BE2C (cell line): ENCODE data around the gene COASY.

Experiments
- DNase-seq: peaks from one replicate; pipeline ENCODE4 v3.0.0-alpha.2; 2020
- H3K27me3 ChIP-seq: fragments of 250-450 bp; sonication (Bioruptor Pico); 2 replicates; pipeline ENCODE4 v1.5.1; 2020; ENCODE audit warnings: mild to moderate bottlenecking
- H3K36me3 ChIP-seq: fragments of 250-450 bp; sonication (Bioruptor Pico); 2 replicates; pipeline ENCODE4 v1.5.1; 2020; ENCODE audit warnings: mild to moderate bottlenecking
- H3K4me1 ChIP-seq: fragments of 250-450 bp; sonication (Bioruptor Pico); 2 replicates; pipeline ENCODE4 v1.5.1; 2020
- H3K4me3 ChIP-seq: 2 replicates; pipeline ENCODE4 v1.5.1; 2011; ENCODE audit warnings: low read depth, low read length
- H3K9me3 ChIP-seq: fragments of 250-450 bp; sonication (Bioruptor Pico); 2 replicates; pipeline ENCODE4 v1.5.1; 2020
- TF ChIP-seq, protein P1 (sequence below): IDR thresholded peaks from 2 replicates; pipeline ENCODE4 v1.5.1; 2012; ENCODE audit warnings: mild to moderate bottlenecking, low read depth, low read length

The COASY gene

GRCh38 chr17:42584880-42585279 lies 22.9 kb downstream of the COASY start:
- no peak for DNase-seq
- Histone ChIP-seq H3K4me1 (no peaks in the 10 kb centered on the region), H3K27me3 (no peaks in the 10 kb centered on the region), H3K36me3 (peaks cover 51% of the 10 kb centered on the region), H3K4me3 (no peak overlapping the region), H3K9me3 (no peaks in the 10 kb centered on the region)
- TF ChIP-seq, protein P1, sequence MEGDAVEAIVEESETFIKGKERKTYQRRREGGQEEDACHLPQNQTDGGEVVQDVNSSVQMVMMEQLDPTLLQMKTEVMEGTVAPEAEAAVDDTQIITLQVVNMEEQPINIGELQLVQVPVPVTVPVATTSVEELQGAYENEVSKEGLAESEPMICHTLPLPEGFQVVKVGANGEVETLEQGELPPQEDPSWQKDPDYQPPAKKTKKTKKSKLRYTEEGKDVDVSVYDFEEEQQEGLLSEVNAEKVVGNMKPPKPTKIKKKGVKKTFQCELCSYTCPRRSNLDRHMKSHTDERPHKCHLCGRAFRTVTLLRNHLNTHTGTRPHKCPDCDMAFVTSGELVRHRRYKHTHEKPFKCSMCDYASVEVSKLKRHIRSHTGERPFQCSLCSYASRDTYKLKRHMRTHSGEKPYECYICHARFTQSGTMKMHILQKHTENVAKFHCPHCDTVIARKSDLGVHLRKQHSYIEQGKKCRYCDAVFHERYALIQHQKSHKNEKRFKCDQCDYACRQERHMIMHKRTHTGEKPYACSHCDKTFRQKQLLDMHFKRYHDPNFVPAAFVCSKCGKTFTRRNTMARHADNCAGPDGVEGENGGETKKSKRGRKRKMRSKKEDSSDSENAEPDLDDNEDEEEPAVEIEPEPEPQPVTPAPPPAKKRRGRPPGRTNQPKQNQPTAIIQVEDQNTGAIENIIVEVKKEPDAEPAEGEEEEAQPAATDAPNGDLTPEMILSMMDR: no peak

- H3K36me3 ChIP-seq: peaks cover 56% of the 10 kb centered on the region
- TF ChIP-seq, protein P1: no peak
- no peaks in the 10 kb centered on the region for H3K27me3 ChIP-seq
- H3K4me1 ChIP-seq: no peaks in the 10 kb centered on the region
- no peak overlapping the region for H3K4me3 ChIP-seq
- DNase-seq: no peak
- H3K9me3 ChIP-seq: no peaks in the 10 kb centered on the region
These were observed 23.4 kb downstream of the COASY start for GRCh38 chr17:42585353-42585752.

- no peak for DNase-seq
- TF ChIP-seq, protein P1: no peak
- Histone ChIP-seq H3K27me3 (no peaks in the 10 kb centered on the region), H3K9me3 (no peaks in the 10 kb centered on the region), H3K4me3 (no peak overlapping the region), H3K4me1 (no peaks in the 10 kb centered on the region), H3K36me3 (peaks cover 66% of the 10 kb centered on the region)
These were observed 24.7 kb downstream of the COASY start for GRCh38 chr17:42586514-42587230.

DNA sequence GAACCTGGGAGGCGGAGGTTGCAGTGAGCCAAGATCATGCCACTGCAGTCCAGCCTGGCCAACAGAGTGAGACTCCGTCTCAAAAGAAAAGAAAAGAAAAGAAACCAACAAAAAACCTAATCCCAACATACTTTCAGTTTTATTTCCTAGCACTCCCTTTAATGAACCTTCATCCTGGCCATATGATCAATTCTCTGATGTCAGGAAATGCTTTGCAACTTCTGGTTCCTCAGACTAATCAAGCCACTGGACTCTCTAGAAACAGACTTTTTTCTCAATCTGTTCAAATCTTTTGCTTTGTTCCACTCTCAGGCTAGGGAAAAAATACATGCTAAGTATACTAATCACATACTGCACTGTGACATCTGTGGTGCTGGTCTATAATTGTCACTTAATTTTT lies 28.9 kb downstream of the COASY start:
- DNase-seq: no peak
- TF ChIP-seq, protein P1: no peak
- Histone ChIP-seq H3K9me3 (no peaks in the 10 kb centered on the region), H3K27me3 (no peaks in the 10 kb centered on the region), H3K4me3 (no peak overlapping the region), H3K36me3 (peaks cover 37% of the 10 kb centered on the region), H3K4me1 (peaks cover 4% of the 10 kb centered on the region; the same call in 1 of the 2 replicates)

GRCh38 chr17:42591411-42591810 lies 29.5 kb downstream of the COASY start:
- no peaks in the 10 kb centered on the region for H3K27me3 ChIP-seq
- DNase-seq: no peak
- H3K4me1 ChIP-seq: peaks cover 4% of the 10 kb centered on the region; the same call in 1 of the 2 replicates
- peaks cover 35% of the 10 kb centered on the region for H3K36me3 ChIP-seq
- TF ChIP-seq, protein P1: no peak
- H3K4me3 ChIP-seq: no peak overlapping the region
- no peaks in the 10 kb centered on the region for H3K9me3 ChIP-seq

- Histone ChIP-seq H3K4me1 (peaks cover 18% of the 10 kb centered on the region), H3K9me3 (no peaks in the 10 kb centered on the region), H3K27me3 (no peaks in the 10 kb centered on the region), H3K4me3 (no peak overlapping the region), H3K36me3 (peaks cover 7% of the 10 kb centered on the region)
- no peak for DNase-seq
- TF ChIP-seq, protein P1: no peak
These were observed 34.4 kb downstream of the COASY start for GRCh38 chr17:42596386-42596785.
